Stimulated activated CD8-positive, alpha-beta memory T cell treated with anti-CD3 and anti-CD28 coated beads, Interleukin-12 subunit alpha, Interleukin-12 subunit beta, amount 100 ng/mL, for 24 hours (primary cell): ENCODE measurements around the gene TRAPPC12.

Experiments
- DNase-seq: peaks from one replicate; pipeline ENCODE4 v3.0.0-alpha.2; 2020; ENCODE audit errors: extremely low read depth

TRAPPC12 gene

DNA sequence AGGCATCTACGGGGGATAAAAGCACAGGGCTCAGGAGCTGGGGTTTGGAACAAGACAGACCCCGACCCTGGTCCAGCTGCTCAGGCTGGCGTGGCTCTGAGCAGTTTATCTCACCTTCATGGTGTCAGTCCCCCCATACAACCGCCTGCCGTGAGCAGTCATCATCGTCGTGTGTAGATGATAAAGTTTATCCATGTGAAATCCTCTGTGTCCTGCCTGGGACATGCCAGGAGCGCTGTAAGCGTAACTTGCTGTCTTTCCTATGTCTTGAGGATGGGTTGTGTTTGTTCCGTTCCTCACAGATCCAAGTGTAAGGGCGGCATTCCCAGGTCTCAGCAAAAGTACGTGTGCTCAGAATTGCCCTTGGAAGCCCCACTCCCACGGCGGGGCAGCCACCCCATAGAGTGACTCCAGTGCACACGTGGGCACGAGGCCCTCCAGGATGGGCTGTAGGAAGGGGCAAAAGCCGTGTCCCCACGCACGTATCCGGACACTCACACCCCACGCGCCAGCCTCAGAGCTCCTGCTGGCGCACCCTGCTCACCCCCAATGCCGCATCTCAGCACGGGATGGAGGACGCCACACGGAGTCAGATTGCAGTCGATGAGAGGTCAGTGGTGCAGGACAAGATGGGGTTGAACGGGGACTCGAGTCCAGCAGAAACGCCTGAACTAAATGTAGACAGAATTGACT is 88.9 kb downstream of the TRAPPC12 start:
- no peak for DNase-seq

DNA sequence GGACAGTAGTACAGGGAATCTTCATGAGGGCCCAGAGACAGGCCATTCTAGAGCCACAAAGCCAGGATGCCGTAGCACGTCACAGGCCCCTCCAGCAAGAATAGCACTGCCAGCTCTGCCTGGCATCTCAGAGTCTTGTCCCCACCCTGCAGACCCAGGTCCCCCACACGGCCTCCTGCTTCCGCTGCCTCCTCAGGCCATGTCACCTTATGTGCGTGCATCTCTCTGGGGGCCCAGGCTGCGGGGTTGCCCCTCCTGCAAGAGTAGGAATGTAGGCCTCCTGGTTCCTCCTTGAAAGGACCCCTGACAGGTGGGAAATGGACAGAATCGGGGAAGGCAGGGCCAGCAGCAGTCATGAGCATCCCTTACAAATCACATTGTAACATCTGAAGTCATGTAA is 90.0 kb downstream of the TRAPPC12 start:
- no peak for DNase-seq

- DNase-seq, result no peak
These were observed 90.7 kb downstream of the TRAPPC12 start for GRCh38 chr2:3470166-3470651.

GRCh38 chr2:3470856-3471737 is 91.6 kb downstream of the TRAPPC12 start:
- DNase-seq, result no peak

DNA sequence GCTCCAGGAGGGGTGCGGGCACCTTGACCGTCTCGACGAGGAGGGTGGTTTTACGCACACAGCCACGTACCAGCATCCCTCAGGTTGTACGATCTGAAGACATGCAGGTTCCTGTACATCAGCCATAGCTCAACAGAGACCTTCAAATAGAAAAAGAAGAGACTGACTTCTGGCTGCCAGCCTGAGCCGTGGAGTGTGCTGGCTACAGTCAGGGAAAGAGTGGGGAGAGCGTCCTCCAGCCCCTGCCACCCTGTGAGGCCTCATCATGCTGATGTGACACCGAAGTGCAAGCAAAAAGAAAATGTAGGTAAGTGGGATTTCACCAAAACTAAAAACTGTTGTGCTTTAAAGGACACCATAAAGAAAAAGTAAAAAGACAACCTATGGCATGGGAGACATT is 92.8 kb downstream of the TRAPPC12 start:
- no peak for DNase-seq

DNA sequence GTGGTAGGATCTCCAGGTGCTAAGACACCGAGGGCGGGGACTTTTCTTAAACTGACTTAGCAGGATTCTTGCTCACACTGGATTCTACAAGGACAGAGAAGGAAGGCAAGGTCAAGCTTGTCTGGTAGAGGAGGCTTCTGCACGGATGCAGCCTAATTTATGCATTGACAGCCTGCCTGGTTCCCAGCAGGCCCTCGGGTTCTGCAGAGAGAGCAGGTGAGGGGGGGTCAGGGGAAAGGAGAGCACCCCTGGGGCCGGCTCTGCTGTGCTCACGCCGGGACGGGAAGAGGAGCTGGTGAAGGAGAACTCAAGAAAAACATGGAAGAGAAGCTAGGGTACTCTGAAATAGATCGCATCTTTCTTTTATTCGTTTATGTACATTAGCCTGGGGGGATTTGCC is 93.5 kb downstream of the TRAPPC12 start:
- DNase-seq, result no peak

GRCh38 chr2:3475771-3476170 is 96.3 kb downstream of the TRAPPC12 start:
- DNase-seq, result no peak

DNA sequence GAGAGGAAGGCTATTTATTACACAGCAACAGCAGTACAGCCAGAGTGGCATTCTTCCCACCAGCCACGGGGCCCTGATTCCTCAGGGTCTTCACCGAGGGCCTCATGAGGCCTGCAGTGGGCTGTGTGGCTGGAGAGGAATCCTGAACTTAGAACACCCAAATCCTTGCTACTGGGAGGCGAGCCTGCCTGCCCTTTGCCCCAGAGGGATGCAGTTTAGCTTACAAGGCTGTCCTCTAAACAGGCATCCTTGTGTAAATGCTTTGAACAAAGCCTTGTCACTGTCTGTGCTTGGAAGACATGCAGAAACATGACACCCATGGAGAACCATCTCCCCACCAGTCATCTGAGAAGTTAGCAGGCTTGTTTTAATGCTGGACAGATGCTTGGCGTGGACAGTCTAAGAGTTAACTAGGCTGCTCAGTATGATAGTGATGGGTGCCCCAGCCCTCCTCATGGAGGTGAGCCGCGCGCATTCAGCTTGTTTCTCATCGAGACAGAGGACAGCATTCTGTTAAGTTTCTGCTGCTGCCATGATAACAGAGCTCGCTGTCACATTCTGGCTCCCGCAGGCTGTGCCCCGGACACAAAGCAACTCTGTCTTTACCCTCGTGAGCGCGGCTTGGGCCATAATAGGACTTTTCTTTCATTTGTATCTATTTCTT is 97.0 kb downstream of the TRAPPC12 start:
- DNase-seq, result no peak

DNA sequence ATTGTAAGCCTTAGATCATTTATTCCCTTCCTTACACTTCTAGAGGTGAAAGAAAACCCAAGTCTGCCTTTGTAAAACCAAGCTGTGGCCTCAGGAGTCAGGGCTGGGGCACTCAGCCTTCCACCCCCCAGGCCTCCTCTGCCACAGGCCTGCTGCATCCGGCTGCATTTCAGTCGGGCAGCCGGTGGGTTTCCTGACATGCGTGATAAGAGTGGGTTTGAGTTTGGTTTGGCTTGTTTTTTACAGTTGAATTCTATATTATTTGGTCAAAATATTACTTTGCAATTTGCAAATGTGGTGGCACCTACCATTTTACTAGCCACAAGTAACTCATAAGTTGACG is 97.5 kb downstream of the TRAPPC12 start:
- DNase-seq, result no peak

DNA sequence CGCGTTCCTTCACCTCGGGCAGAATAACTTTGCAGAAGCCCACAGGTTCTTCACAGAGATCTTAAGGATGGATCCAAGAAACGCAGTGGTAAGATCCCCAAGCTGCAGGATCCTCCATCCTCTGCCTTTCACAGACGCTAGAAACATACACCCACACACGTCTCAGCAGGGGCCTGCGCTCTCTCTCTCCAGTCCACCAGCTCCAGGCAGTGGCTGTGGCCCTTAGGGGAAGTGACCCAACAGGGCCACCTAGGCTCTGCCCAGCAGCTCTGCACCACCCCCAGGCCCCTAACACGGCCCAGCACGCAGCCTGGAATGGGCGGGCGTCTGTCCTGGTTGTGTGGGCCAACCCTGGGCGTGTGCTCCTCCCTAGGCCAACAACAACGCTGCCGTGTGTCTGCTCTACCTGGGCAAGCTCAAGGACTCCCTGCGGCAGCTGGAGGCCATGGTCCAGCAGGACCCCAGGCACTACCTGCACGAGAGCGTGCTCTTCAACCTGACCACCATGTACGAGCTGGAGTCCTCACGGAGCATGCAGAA is 99.4 kb downstream of the TRAPPC12 start:
- no peak for DNase-seq

- no peak for DNase-seq
These were observed 100.2 kb downstream of the TRAPPC12 start for GRCh38 chr2:3479430-3480320.

- DNase-seq, result no peak
These were observed 101.0 kb downstream of the TRAPPC12 start for GRCh38 chr2:3480352-3481010.

DNA sequence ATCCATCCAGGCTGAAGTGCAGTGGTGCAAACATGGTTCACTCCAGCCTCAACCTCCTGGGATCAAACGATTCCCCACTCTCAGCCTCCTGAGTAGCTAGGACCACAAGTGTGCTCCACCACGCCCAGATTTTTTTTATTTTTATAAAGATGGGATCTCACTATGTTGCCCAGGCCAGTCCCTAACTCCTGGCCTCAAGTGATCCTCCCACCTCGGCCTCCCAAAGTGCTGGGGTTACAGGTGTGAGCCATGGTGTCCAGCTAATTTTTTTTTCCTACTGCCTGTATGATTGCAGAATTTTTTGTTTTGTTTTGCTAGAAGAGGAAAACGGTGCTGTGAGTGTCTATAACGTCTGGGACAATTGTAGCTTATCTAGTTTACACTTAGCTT is 101.5 kb downstream of the TRAPPC12 start:
- no peak for DNase-seq

DNA sequence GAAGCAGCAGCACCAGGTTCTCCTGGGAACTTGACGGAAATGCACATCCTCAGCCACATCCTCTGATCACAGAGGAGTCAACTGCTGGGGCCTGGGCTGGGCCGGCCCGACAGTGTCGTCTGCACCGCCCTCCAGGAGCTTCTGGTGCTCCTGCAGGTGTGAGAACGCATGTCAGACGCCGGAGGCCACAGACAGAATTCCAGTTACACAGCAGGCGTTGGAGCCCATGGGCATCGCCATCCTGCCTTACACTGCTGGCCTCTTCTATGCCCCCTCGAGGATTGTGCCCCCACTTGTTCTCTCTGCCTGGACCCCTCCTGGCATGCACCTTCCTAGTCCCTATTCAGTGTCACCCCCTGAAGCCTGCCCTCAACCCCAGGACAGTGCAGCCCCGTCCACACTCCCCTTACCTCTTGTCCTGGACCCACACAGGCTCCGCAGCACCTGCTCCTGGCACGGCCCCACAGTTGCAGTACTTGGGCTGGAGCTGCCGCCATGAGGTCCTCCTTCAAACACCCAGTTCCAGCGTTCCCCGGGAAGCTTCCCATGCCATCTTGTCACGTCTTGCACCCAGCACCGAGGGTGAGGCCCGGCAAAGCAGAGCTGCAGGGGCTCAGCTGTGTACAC is 102.4 kb downstream of the TRAPPC12 start:
- no peak for DNase-seq

DNA sequence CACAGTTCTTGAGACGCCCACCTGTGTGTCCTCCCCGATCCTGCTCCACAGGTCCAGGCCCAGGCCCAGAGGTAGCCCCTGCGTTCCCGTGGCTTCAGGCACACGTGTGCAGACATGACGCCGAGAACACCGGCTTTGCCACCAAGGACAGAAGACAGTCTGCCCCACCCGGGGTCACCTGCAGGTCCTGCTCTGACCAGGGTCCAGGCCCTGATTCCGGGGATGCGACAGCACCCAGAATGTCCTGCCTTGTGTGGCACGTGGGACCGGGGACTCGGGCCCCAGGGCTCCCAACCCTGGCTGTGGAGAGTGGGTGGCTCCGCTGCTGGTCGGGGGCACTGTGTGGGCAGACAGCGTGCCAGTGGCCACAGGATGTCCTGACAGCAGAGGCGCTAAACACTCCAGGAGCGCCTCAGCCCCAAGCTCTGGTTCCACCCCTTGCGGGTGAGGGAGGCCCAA is 102.9 kb downstream of the TRAPPC12 start:
- DNase-seq, result no peak

DNA sequence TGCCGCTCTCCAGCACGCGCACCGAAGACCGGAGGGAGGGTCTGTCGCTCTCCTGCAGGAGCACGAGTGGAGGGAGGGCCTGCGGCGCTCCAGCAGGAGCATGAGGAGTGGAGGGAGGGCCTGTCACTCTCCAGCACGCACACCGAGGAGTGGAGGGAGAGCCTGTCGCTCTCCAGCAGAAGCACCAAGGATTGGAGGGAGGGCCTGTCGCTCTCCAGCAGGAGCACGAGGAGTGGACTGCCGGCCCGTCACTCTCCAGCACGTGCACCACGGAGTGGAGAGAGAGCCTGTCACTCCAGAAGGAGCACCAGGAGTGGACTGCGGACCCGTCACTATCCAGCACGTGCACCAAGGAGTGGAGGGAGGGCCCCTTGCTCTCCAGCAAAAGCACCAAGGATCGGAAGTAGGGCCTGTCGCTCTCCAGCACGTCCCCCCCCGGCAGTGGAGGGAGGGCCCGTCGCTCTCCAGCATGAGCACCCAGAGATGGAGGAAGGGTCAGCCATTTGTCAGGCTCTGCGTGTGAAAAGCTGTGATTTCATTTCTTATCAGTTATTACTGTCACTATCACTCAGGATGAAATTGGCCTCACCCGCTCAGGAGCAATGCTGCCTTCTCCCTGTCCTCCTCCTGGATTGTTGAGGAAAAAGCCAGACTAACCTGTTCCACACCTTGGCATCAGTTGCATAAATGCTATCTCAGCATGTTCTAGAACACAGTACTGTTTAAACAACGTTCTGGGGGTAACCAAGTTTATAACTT is 103.9 kb downstream of the TRAPPC12 start:
- DNase-seq, result no peak

DNA sequence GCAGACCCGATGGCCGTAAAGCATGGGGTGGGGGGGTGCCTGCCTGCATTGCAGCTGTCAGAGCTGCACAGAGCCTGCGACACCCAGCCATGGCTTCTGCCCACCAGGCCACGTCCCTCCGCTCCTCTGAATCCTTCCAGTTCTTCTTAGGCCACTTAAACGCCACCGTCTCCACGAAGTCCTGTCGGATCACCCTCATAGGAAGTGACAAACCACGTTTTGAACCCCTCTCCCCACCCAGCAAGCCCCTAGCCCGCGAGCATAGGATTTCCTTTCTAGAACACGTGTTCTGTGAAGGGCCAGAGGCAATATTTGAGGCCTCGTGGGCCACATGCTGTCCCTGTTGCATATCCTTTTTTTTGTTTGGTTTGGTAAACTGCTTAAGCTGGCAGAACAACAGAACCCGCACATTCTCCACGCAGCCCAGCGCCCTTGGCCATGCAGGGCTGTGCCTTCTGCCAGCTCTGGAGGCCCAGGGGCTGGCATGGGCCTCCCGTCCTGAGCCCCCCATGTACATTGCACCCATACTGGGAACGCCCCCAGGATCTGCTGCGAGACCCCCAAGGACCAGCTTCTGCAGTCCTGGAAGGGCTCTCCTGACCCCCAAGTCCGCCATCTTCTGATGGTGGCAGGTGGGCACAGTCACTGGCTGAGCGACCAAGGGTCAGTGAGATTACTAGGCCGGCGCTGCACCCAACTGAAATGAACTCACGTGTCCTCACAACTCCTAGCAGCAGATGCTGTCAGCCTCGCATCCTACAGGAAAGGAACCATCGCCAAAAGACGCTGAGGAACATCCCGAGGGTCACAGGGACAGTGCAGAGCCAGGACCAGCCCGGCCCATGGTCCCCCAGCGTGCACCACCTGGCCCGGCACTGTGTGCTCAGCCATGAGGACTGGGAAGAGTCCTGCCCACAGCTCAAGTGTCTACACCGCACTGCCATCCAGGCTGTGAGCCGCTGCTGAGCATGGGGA is 104.8 kb downstream of the TRAPPC12 start:
- no peak for DNase-seq

- no peak for DNase-seq
These were observed 105.7 kb downstream of the TRAPPC12 start for GRCh38 chr2:3485166-3485565.
